K562 (cell line): ENCODE data around the gene HEBP1. TPM values are rescaled to one million over a fixed set of nuclear protein-coding genes. Genes with fewer than 3 reads are reported as not detected.

Source experiments
- CREB3 ChIP-seq: fragments of 450-650 bp; conservative IDR thresholded peaks from 2 replicates; pipeline ENCODE4 v1.6.1; 2016; ENCODE audit warnings: missing genetic modification characterization, low read depth, mild to moderate bottlenecking, missing compliant biosample characterization, moderate library complexity
- REST ChIP-seq, 2 experiments: fragments of 450-650 bp; formaldehyde crosslinking in 1 of 2; IDR thresholded peaks; 2 replicates each; pipeline versions ENCODE4 v1.4.0 to v1.6.1; 2014 to 2020; ENCODE audit warnings: mild to moderate bottlenecking in 2 of 2, borderline replicate concordance in 1 of 2, low read depth in 1 of 2
- ZNF584 ChIP-seq: fragments of 200-800 bp; sonication (Bioruptor generic); IDR thresholded peaks from 2 replicates; pipeline ENCODE4 v1.6.1; 2016; ENCODE audit warnings: low read depth, mild to moderate bottlenecking, missing genetic modification characterization, missing compliant biosample characterization
- polyA plus RNA-seq, 8 experiments: library from polyadenylated mRNA; depleted of rRNA in 4 of 8; stranded (reverse) in 5 of 8; unstranded in 3 of 8; fragments of >200 nt; fragmentation: Nextera tagmentation in 2 of 8; fragmentation: Illumina TruSeq in 1 of 8; extraction: Ambion mirVana in 2 of 8; extraction: Trizol in 1 of 8; gene quantifications; 2 replicates each; pipeline versions ENCODE4 v1.2.1 to v1.2.3, GENCODE V29; 2011 to 2014; ENCODE audit warnings: inconsistent platforms in 1 of 8, missing spikeins in 1 of 8
- total RNA-seq, 7 experiments: library from RNA; depleted of rRNA in 6 of 7; stranded (reverse); fragments of >200 nt in 6 of 7; fragmentation: Illumina TruSeq in 2 of 7; extraction: Trizol in 2 of 7; gene quantifications; 2 replicates each; pipeline versions ENCODE4 v1.2.1 to v1.2.3, GENCODE V29; 2011 to 2021; ENCODE audit warnings: low replicate concordance in 1 of 7

HEBP1 gene
- total and polyA plus RNA-seq, 9 of the 15 experiments (the other 6 are each of a cell fraction or from before 2014, with no cell fraction given), result 1.1 to 10.1 (median 2.4) TPM

DNA sequence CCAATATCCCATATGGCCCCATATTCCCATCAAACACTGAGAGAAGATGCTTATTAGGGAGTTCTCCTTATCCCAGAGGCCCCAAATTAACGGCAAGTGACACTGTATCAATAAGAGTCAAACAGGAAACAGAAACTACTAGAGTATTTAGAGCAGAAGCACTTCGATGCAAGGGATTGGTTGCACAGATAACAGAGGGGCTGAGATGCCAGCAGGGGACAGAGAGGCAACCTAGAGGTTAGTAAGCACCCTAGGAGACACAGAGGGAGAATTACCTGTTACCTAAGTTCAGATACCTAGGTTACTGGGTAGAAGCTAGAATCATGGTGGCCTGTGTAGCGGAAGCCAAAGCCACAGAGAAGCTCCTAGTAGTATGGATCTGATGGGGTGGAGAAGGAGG, 2.9 kb downstream of the HEBP1 start (continued):
- no peak for TF ChIP-seq REST (IDR thresholded peaks at IDR 0.05; ENCODE audit: borderline replicate concordance)
- TF ChIP-seq REST (CRISPR knock-in tag; IDR thresholded peaks at IDR 0.05; ENCODE audit: low read depth), result no peak
- no peak for TF ChIP-seq ZNF584 (CRISPR knock-in tag)
- TF ChIP-seq CREB3 (tag), result no peak
